A549 (cell line): ENCODE data around the gene FRYL. TPM values are rescaled to one million over a fixed set of nuclear protein-coding genes. Genes with fewer than 3 reads are reported as not detected.

ENCODE experiments used
- ATAC-seq, 2 experiments: fragments of 200-7000 bp in 1 of 2; fragments of >200 bp in 1 of 2; cut with Nextera tagmentation in 1 of 2; cut with Tn5 transposase in 1 of 2; 3 replicates each; pipeline versions ENCODE4 v1.8.0 to v1.9.1; 2018 to 2020; ENCODE audit warnings: mild to moderate bottlenecking in 1 of 2, moderate library complexity in 1 of 2
- CTCF ChIA-PET: fragments of 300-600 bp; sonication (Branson Sonifier 250); formaldehyde crosslinking; extraction: SDS; loops from one replicate; lab custom pipeline; 2021; ENCODE audit warnings: antibody characterized with exemption, inconsistent platforms; lab: Yijun Ruan, JAX
- POLR2A ChIA-PET: fragments of 350-600 bp; formaldehyde crosslinking; extraction: SDS; loops from one replicate; lab custom pipeline; 2021; ENCODE audit warnings: antibody characterized with exemption, inconsistent platforms; lab: Yijun Ruan, JAX
- DNase-seq, 2 experiments: peaks; one replicate each; pipeline versions ENCODE4 v3.0.0 to v3.0.0-alpha.2; 2011 to 2016; ENCODE audit warnings: low read depth in 1 of 2, low spot score in 1 of 2
- FAIRE-seq: peaks from 2 replicates; lab custom pipeline; 2011; peaks lifted over from hg19 to GRCh38; lab: Jason Lieb, UNC
- H3K27ac ChIP-seq, 2 experiments: fragments of >200 bp; sonication (Bioruptor Twin); formaldehyde crosslinking; 3 replicates each; pipeline ENCODE4 v1.5.1; 2016 to 2017
- H3K4me1 ChIP-seq: fragments of >200 bp; sonication (Bioruptor Twin); formaldehyde crosslinking; 3 replicates; pipeline ENCODE4 v1.6.1; 2016
- H3K4me2 ChIP-seq: fragments of >200 bp; sonication (Bioruptor Twin); formaldehyde crosslinking; 3 replicates; pipeline ENCODE4 v1.6.1; 2016
- H3K4me3 ChIP-seq: fragments of >200 bp; sonication (Bioruptor Twin); formaldehyde crosslinking; 3 replicates; pipeline ENCODE4 v1.5.1; 2016
- H3K9me3 ChIP-seq: fragments of >200 bp; sonication (Bioruptor Twin); formaldehyde crosslinking; 3 replicates; pipeline ENCODE4 v1.6.1; 2016
- ATOH8 ChIP-seq: fragments of 250-450 bp; sonication (Bioruptor Pico); IDR thresholded peaks from 2 replicates; pipeline ENCODE4 v1.5.0; 2020; ENCODE audit warnings: low read depth, mild to moderate bottlenecking, moderate library complexity
- BCL3 ChIP-seq: fragments of >200 bp; sonication (Bioruptor Twin); formaldehyde crosslinking; IDR thresholded peaks from 3 replicates; pipeline ENCODE4 v1.6.1; 2016
- BHLHE40 ChIP-seq: IDR thresholded peaks from 2 replicates; pipeline ENCODE4 v1.6.1; 2012; ENCODE audit warnings: low read depth, low read length, inconsistent platforms
- CBX8 ChIP-seq: fragments of 200-600 bp; sonication (generic); IDR thresholded peaks from 2 replicates; pipeline ENCODE4 v1.6.1; 2016
- E2F6 ChIP-seq: IDR thresholded peaks from 2 replicates; pipeline ENCODE4 v1.6.1; 2012; ENCODE audit warnings: low read depth, borderline replicate concordance
- ELK1 ChIP-seq: fragments of 150-350 bp; IDR thresholded peaks from 2 replicates; pipeline ENCODE4 v1.6.1; 2014; ENCODE audit warnings: low read depth, mild to moderate bottlenecking, low read length
- GATA3 ChIP-seq: IDR thresholded peaks from 2 replicates; pipeline ENCODE4 v1.6.1; 2012; ENCODE audit warnings: borderline replicate concordance
- HES2 ChIP-seq: fragments of >200 bp; sonication (Bioruptor Twin); formaldehyde crosslinking; IDR thresholded peaks from 2 replicates; pipeline ENCODE4 v1.6.1; 2016
- HEYL ChIP-seq: fragments of 250-450 bp; sonication (Bioruptor Pico); IDR thresholded peaks from 2 replicates; pipeline ENCODE4 v1.8.0; 2021; ENCODE audit warnings: mild to moderate bottlenecking, moderate library complexity
- HOXA7 ChIP-seq: fragments of 250-450 bp; sonication (Bioruptor Pico); IDR thresholded peaks from 2 replicates; pipeline ENCODE4 v1.5.0; 2020; ENCODE audit warnings: mild to moderate bottlenecking, moderate library complexity
- HOXB13 ChIP-seq: fragments of 250-450 bp; sonication (Bioruptor Pico); IDR thresholded peaks from 2 replicates; pipeline ENCODE4 v1.5.0; 2020; ENCODE audit warnings: low read depth, mild to moderate bottlenecking, moderate library complexity
- HOXB5 ChIP-seq: fragments of 250-450 bp; sonication (Bioruptor Pico); IDR thresholded peaks from 2 replicates; pipeline ENCODE4 v1.5.0; 2020; ENCODE audit warnings: mild to moderate bottlenecking, moderate library complexity
- JUN ChIP-seq, 2 experiments: fragments of >200 bp; sonication (Bioruptor Twin); formaldehyde crosslinking; IDR thresholded peaks; 2 replicates in 1 of 2; 3 replicates in 1 of 2; pipeline ENCODE4 v1.6.1; 2016 to 2017
- JUNB ChIP-seq: fragments of >200 bp; sonication (Bioruptor Twin); formaldehyde crosslinking; IDR thresholded peaks from 2 replicates; pipeline ENCODE4 v1.6.1; 2016
- KDM5A ChIP-seq: fragments of 200-600 bp; sonication (generic); IDR thresholded peaks from 2 replicates; pipeline ENCODE4 v1.6.1; 2016; ENCODE audit warnings: antibody characterized with exemption, mild to moderate bottlenecking
- MAFK ChIP-seq: fragments of 450-650 bp; IDR thresholded peaks from 2 replicates; pipeline ENCODE4 v1.6.1; 2014; ENCODE audit not compliant: partially characterized antibody
- MYC ChIP-seq: IDR thresholded peaks from 2 replicates; pipeline ENCODE4 v1.6.1; 2012; ENCODE audit warnings: mild to moderate bottlenecking, inconsistent platforms, low read length, improper control_type of control experiment, borderline replicate concordance
- NFE2L2 ChIP-seq: fragments of 150-350 bp; conservative IDR thresholded peaks from 2 replicates; pipeline ENCODE4 v1.6.1; 2014; ENCODE audit warnings: low read length
- NPAS2 ChIP-seq: fragments of 250-450 bp; sonication (Bioruptor Pico); IDR thresholded peaks from 2 replicates; pipeline ENCODE4 v1.8.0; 2022; ENCODE audit warnings: mild to moderate bottlenecking, moderate library complexity, borderline replicate concordance
- NR3C1 ChIP-seq: fragments of >200 bp; sonication (Bioruptor Twin); formaldehyde crosslinking; IDR thresholded peaks from 3 replicates; pipeline ENCODE4 v1.6.1; 2017
- PHF8 ChIP-seq: fragments of 200-600 bp; sonication (generic); IDR thresholded peaks from 2 replicates; pipeline ENCODE4 v1.6.1; 2016; ENCODE audit warnings: low read depth, mild to moderate bottlenecking, antibody characterized with exemption, moderate library complexity, borderline replicate concordance
- RAD21 ChIP-seq, 2 experiments: fragments of >200 bp in 1 of 2; sonication (Bioruptor Twin) in 1 of 2; formaldehyde crosslinking in 1 of 2; IDR thresholded peaks in 1 of 2; conservative IDR thresholded peaks in 1 of 2; 2 replicates in 1 of 2; 3 replicates in 1 of 2; pipeline ENCODE4 v1.6.1; 2012 to 2018; ENCODE audit warnings: inconsistent platforms in 1 of 2
- RARB ChIP-seq: fragments of 250-450 bp; sonication (Bioruptor Pico); IDR thresholded peaks from 2 replicates; pipeline ENCODE4 v1.8.0; 2021; ENCODE audit warnings: mild to moderate bottlenecking, moderate library complexity
- RFX5 ChIP-seq: fragments of 450-650 bp; IDR thresholded peaks from 2 replicates; pipeline ENCODE4 v1.7.1; 2014; ENCODE audit warnings: antibody characterized with exemption, mild to moderate bottlenecking, moderate library complexity
- RNF2 ChIP-seq: fragments of 200-600 bp; sonication (generic); IDR thresholded peaks from 2 replicates; pipeline ENCODE4 v1.6.1; 2016; ENCODE audit warnings: low read depth, mild to moderate bottlenecking, antibody characterized with exemption, moderate library complexity, borderline replicate concordance
- SREBF2 ChIP-seq: fragments of 450-650 bp; IDR thresholded peaks from 2 replicates; pipeline ENCODE4 v1.6.1; 2014; ENCODE audit warnings: mild to moderate bottlenecking, moderate library complexity
- TFCP2L1 ChIP-seq: fragments of 250-450 bp; sonication (Bioruptor Pico); IDR thresholded peaks from 2 replicates; pipeline ENCODE4 v1.5.0; 2021; ENCODE audit warnings: mild to moderate bottlenecking
- TP53 ChIP-seq: fragments of 250-450 bp; sonication (Bioruptor Pico); IDR thresholded peaks from 2 replicates; pipeline ENCODE4 v1.5.0; 2021; ENCODE audit warnings: mild to moderate bottlenecking, moderate library complexity
- USF2 ChIP-seq: fragments of 450-650 bp; IDR thresholded peaks from 2 replicates; pipeline ENCODE4 v1.6.1; 2014; ENCODE audit warnings: antibody characterized with exemption
- WGBS: methylation state at CpG from one replicate; pipeline ENCODE4 v1.1.6; 2017; ENCODE audit errors: missing lambda C conversion rate; 5-methylcytosine and 5-hydroxymethylcytosine counted together
- polyA plus RNA-seq, 4 experiments: library from polyadenylated mRNA; depleted of rRNA in 3 of 4; stranded (reverse); fragments of >200 nt; fragmentation: RNase III in 1 of 4; extraction: RNeasy Plus Mini Kit Qiagen cat#74134 plus additional on column Dnase treatment in 1 of 4; gene quantifications; 2 replicates in 3 of 4; 3 replicates in 1 of 4; pipeline ENCODE4 v1.2.3, GENCODE V29; 2011 to 2017

Gene FRYL
- polyA plus RNA-seq, 2 of the 4 experiments (the other 2 are of a cell fraction), result 7.1 to 21.1 TPM

GRCh38 chr4:48640699-48641098 lies 139.4 kb downstream of the FRYL start:
- POLR2A ChIA-PET, result no interaction called here
- WGBS, result 69% methylated on average over 2 of the region's 2 CpGs
- DNase-seq (no peak), ATAC-seq (no peak)
- Histone ChIP-seq H3K4me3 (no peak overlapping the region), H3K27ac (no peak overlapping the region)
- TF ChIP-seq MAFK, result no peak
- TF ChIP-seq HOXB13 (CRISPR knock-in tag), result no peak
- TF ChIP-seq RNF2, result no peak
- TF ChIP-seq BHLHE40, result no peak
- TF ChIP-seq PHF8, result no peak
- TF ChIP-seq KDM5A, result no peak
- TF ChIP-seq BCL3, result no peak
- TF ChIP-seq HOXA7, result no peak
- TF ChIP-seq NPAS2 (CRISPR knock-in tag), result no peak
- no peak for TF ChIP-seq ATOH8 (CRISPR knock-in tag)
- TF ChIP-seq GATA3, result no peak
- no peak for TF ChIP-seq CBX8
- no peak for TF ChIP-seq E2F6
- no peak for TF ChIP-seq NFE2L2
- no peak for TF ChIP-seq SREBF2
- no peak for TF ChIP-seq MYC
- no peak for TF ChIP-seq NR3C1
- no peak for TF ChIP-seq RARB (CRISPR knock-in tag)
- TF ChIP-seq TP53 (CRISPR knock-in tag), result no peak
- TF ChIP-seq USF2, result no peak
- TF ChIP-seq, all 56 proteins: peak for 0
- H3K9me3 ChIP-seq, result no peaks in the 10 kb centered on the region
- CTCF ChIA-PET, result no interaction called here
- H3K4me1 ChIP-seq, result peaks cover 6% of the 10 kb centered on the region; the same call in 2 of the 3 replicates
- no peak overlapping the region for H3K4me2 ChIP-seq
- FAIRE-seq, result no peak

- no peak overlapping the region for H3K4me2 ChIP-seq
- CTCF ChIA-PET, result no interaction called here
- no peaks in the 10 kb centered on the region for H3K9me3 ChIP-seq
- peaks cover 10% of the 10 kb centered on the region; the same call in 2 of the 3 replicates for H3K4me1 ChIP-seq
- FAIRE-seq, result no peak
- DNase-seq, result no peak
- TF ChIP-seq RARB (CRISPR knock-in tag) (no peak), TP53 (CRISPR knock-in tag) (no peak), RFX5 (no peak), KDM5A (no peak), RAD21 (conservative IDR thresholded peaks at IDR 0.05 in 1 of 2, IDR thresholded peaks at IDR 0.05 in 1 of 2) (no peak), JUN (IDR thresholded peaks at IDR 0.05) (no peak), TFCP2L1 (CRISPR knock-in tag) (no peak), HEYL (CRISPR knock-in tag) (no peak), ELK1 (no peak), HES2 (no peak), MYC (no peak), JUNB (no peak), MAFK (no peak), HOXB5 (no peak)
- TF ChIP-seq, all 56 proteins: peak for 0
- no peak overlapping the region for H3K27ac ChIP-seq
- POLR2A ChIA-PET, result no interaction called here
- no peak for ATAC-seq
- no peak overlapping the region for H3K4me3 ChIP-seq
Observed at GRCh38 chr4:48640225-48640624, 139.9 kb downstream of the FRYL start.
